A673 (cell line): Measurements from ENCODE around the gene PTPN5.

ENCODE experiments used
- EZH2 ChIP-seq: fragments of 200-600 bp; sonication (generic); IDR thresholded peaks from 2 replicates; pipeline ENCODE4 v1.6.1; 2017; ENCODE audit warnings: borderline replicate concordance, low read depth, mild to moderate bottlenecking, mixed read lengths, antibody characterized with exemption, low read length; ENCODE audit not compliant: poor library complexity, severe bottlenecking
- TF ChIP-seq, protein P1 (sequence below): fragments of 300-800, 200-600 bp; sonication (generic); conservative IDR thresholded peaks from 2 replicates; pipeline ENCODE4 v1.5.1; 2017; ENCODE audit warnings: low read depth, mild to moderate bottlenecking, antibody characterized with exemption, low read length, moderate library complexity, mixed read lengths

- TF ChIP-seq, protein P1, sequence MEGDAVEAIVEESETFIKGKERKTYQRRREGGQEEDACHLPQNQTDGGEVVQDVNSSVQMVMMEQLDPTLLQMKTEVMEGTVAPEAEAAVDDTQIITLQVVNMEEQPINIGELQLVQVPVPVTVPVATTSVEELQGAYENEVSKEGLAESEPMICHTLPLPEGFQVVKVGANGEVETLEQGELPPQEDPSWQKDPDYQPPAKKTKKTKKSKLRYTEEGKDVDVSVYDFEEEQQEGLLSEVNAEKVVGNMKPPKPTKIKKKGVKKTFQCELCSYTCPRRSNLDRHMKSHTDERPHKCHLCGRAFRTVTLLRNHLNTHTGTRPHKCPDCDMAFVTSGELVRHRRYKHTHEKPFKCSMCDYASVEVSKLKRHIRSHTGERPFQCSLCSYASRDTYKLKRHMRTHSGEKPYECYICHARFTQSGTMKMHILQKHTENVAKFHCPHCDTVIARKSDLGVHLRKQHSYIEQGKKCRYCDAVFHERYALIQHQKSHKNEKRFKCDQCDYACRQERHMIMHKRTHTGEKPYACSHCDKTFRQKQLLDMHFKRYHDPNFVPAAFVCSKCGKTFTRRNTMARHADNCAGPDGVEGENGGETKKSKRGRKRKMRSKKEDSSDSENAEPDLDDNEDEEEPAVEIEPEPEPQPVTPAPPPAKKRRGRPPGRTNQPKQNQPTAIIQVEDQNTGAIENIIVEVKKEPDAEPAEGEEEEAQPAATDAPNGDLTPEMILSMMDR = no peak
- TF ChIP-seq EZH2 = no peak
These were observed 77.8 kb downstream of the PTPN5 start for GRCh38 chr11:18713646-18714442.
